Choroid plexus epithelial cell (primary cell): ENCODE data around the gene HINT2.

Source experiments
- DNase-seq: peaks from one replicate; pipeline ENCODE4 v3.0.0-alpha.2; 2010; ENCODE audit warnings: low read depth
- H3K4me3 ChIP-seq: 2 replicates; pipeline ENCODE4 v1.5.1; 2011; ENCODE audit warnings: low read depth, mild to moderate bottlenecking, control low read depth, low read length, moderate library complexity
- CTCF ChIP-seq: conservative IDR thresholded peaks from 2 replicates; pipeline ENCODE4 v1.5.1; 2011; ENCODE audit warnings: low read depth, mild to moderate bottlenecking, control low read depth, inconsistent platforms, low read length, moderate library complexity

Gene HINT2

GRCh38 chr9:35832814-35833213 lies 18.0 kb upstream of the HINT2 start:
- no peak for TF ChIP-seq CTCF
- DNase-seq, result no peak

GRCh38 chr9:35831040-35831439 lies 16.2 kb upstream of the HINT2 start:
- no peak for TF ChIP-seq CTCF
- DNase-seq, result no peak
- H3K4me3 ChIP-seq, result no peak overlapping the region

More at GRCh38 chr9:35832814-35833213, 18.0 kb upstream of the HINT2 start:
- no peak overlapping the region for H3K4me3 ChIP-seq

GRCh38 chr9:35829764-35830096 lies 14.9 kb upstream of the HINT2 start:
- H3K4me3 ChIP-seq, result peak overlapping the region; percentile 73
- no peak for DNase-seq
- TF ChIP-seq CTCF, result no peak

- DNase-seq, result peak; percentile 92
- peak within 1 kb of the TSS; percentile 73 for H3K4me3 ChIP-seq
- TF ChIP-seq CTCF, result no peak
Observed at GRCh38 chr9:35829084-35829763, 14.4 kb upstream of the HINT2 start, which contains the start of gene TMEM8B. TMEM8B (plus strand) TSS chr9:35829228; CDS start chr9:35829448, 220 bp downstream.

GRCh38 chr9:35828716-35829083 lies 13.9 kb upstream of the HINT2 start, which contains the start of gene FAM221B:
FAM221B (minus strand) TSS chr9:35828732; CDS start chr9:35826161, 2,571 bp downstream.
- no peak for DNase-seq
- peak within 1 kb of the TSS; percentile 73 for H3K4me3 ChIP-seq
- TF ChIP-seq CTCF, result no peak

GRCh38 chr9:35827486-35827885 lies 12.6 kb upstream of the HINT2 start:
- no peak for DNase-seq
- no peak overlapping the region for H3K4me3 ChIP-seq
- no peak for TF ChIP-seq CTCF

GRCh38 chr9:35826071-35826701 lies 11.3 kb upstream of the HINT2 start:
- H3K4me3 ChIP-seq, result no peak overlapping the region
- peak; percentile 83 for DNase-seq
- TF ChIP-seq CTCF, result peak; percentile 78
